ENCODE results near the gene BICD2.

GRCh38 chr9:92725766-92726165, 38.9 kb downstream of the BICD2 start:
- TF ChIP-seq CTCF (IDR thresholded peaks at IDR 0.05; ENCODE audit: insufficient read depth, low read length, poor library complexity, severe bottlenecking) (no peak), EZH2phosphoT487 (conservative IDR thresholded peaks at IDR 0.05; ENCODE audit: low read length) (no peak)
